Fibroblast of skin of scalp (primary cell): ENCODE results near the gene AKAP14. TPM values are rescaled to one million over a fixed set of nuclear protein-coding genes. Genes with fewer than 3 reads are reported as not detected.
A peak's percentile ranks its signal among the peaks of the same experiment; 100 is the strongest.
"Not testable (repeated sequence)": the region's sequence is repeated elsewhere in the genome, so short reads cannot be mapped to it uniquely, and the experiment has no call there.

ENCODE experiments used
- DNase-seq: peaks from one replicate; pipeline ENCODE4 v3.0.0-alpha.2; 2013
- polyA plus RNA-seq, 2 experiments: library from polyadenylated mRNA; unstranded; fragments of 120-200 nt; gene quantifications; one replicate each; pipeline ENCODE4 v1.2.1, GENCODE V29; 2013; ENCODE audit not compliant: insufficient read length in 2 of 2

Gene AKAP14
- not detected for polyA plus RNA-seq (2013, experiment 1 of 2; ENCODE audit: insufficient read length)
- not detected for polyA plus RNA-seq (2013, experiment 2 of 2; ENCODE audit: insufficient read length)

GRCh38 chrX:119895843-119896326, at the start of gene AKAP14:
AKAP14 (plus strand) TSS chrX:119895893; CDS start chrX:119903224, 7,331 bp downstream.
- DNase-seq = no peak

- DNase-seq = peak; percentile 98
Observed at GRCh38 chrX:119852382-119853353, 43.0 kb upstream of the AKAP14 start, which contains the start of gene UPF3B. UPF3B (minus strand) TSS chrX:119852963; CDS start chrX:119852928, 35 bp downstream.

- DNase-seq = peak; percentile 0
Observed at GRCh38 chrX:119853444-119853843, 42.2 kb upstream of the AKAP14 start.

- peak; percentile 55 for DNase-seq
Observed at GRCh38 chrX:119870626-119871131, 25.0 kb upstream of the AKAP14 start.

- DNase-seq = no peak
Observed at GRCh38 chrX:119871245-119871598, 24.5 kb upstream of the AKAP14 start.

GRCh38 chrX:119871599-119872395, 23.9 kb upstream of the AKAP14 start, which contains the start of the genes NDUFA1 and RNF113A:
NDUFA1 (plus strand) TSS chrX:119871832; CDS start chrX:119871912, 80 bp downstream.
RNF113A (minus strand) TSS chrX:119871733; CDS start chrX:119871613, 120 bp downstream.
- DNase-seq = peak; percentile 85

GRCh38 chrX:119878740-119879139, 17.0 kb upstream of the AKAP14 start:
- DNase-seq = no peak

- no peak for DNase-seq
Observed at GRCh38 chrX:119880076-119880475, 15.6 kb upstream of the AKAP14 start.

GRCh38 chrX:119880552-119881437, 14.9 kb upstream of the AKAP14 start:
- DNase-seq = peak; percentile 57

GRCh38 chrX:119885554-119886428, 9.9 kb upstream of the AKAP14 start:
- DNase-seq = peak; percentile 31

- DNase-seq = peak; percentile 59
Observed at GRCh38 chrX:119887721-119888425, 7.8 kb upstream of the AKAP14 start.

GRCh38 chrX:119890626-119891025, 5.1 kb upstream of the AKAP14 start:
- DNase-seq = not testable (repeated sequence)

GRCh38 chrX:119891961-119892692, 3.6 kb upstream of the AKAP14 start:
- not testable (repeated sequence) for DNase-seq

- DNase-seq = no peak
Observed at GRCh38 chrX:119899125-119899524, 3.4 kb downstream of the AKAP14 start.

- no peak for DNase-seq
Observed at GRCh38 chrX:119900976-119901375, 5.3 kb downstream of the AKAP14 start.

- DNase-seq = no peak
Observed at GRCh38 chrX:119916310-119916709, 20.6 kb downstream of the AKAP14 start.

GRCh38 chrX:119917877-119918276, 22.2 kb downstream of the AKAP14 start:
- no peak for DNase-seq

- DNase-seq = no peak
Observed at GRCh38 chrX:119919835-119920585, 24.3 kb downstream of the AKAP14 start.
